HepG2 (cell line): ENCODE results near the gene HNRNPR. TPM values are rescaled to one million over a fixed set of nuclear protein-coding genes. Genes with fewer than 3 reads are reported as not detected.

Experiments
- ATAC-seq: fragments of 200-7000 bp; cut with Tn5 transposase; 3 replicates; pipeline ENCODE4 v1.9.1; 2020; ENCODE audit warnings: mild to moderate bottlenecking, moderate library complexity
- BruUV-seq: library from RNA; stranded (reverse); fragments of 400-500 nt; replicated peaks from 2 replicates; lab custom pipeline; 2021; lab: Mats Ljungman, UMichigan
- CTCF ChIA-PET: fragments of 300-600 bp; formaldehyde crosslinking; extraction: SDS; loops from one replicate; lab custom pipeline; 2021; ENCODE audit warnings: low total read pairs, inconsistent platforms, low intra/inter-chr PET ratio; lab: Yijun Ruan, JAX
- POLR2A ChIA-PET: fragments of 350-600 bp; sonication (Branson Sonifier 250); formaldehyde crosslinking; loops from one replicate; lab custom pipeline; 2020; ENCODE audit warnings: antibody characterized with exemption, inconsistent platforms; lab: Yijun Ruan, JAX
- DNase-seq: peaks from one replicate; pipeline ENCODE4 v3.0.0-alpha.2; 2015; ENCODE audit warnings: low spot score
- FAIRE-seq: peaks from 3 replicates; lab custom pipeline; 2011; peaks lifted over from hg19 to GRCh38; lab: Jason Lieb, UNC
- H2AFZ ChIP-seq: one replicate; pipeline ENCODE4 v1.6.1; 2011; ENCODE audit warnings: low read length, inconsistent platforms
- H3K27ac ChIP-seq: fragments of 300-600 bp; 3 replicates; pipeline ENCODE4 v1.8.0; 2011; ENCODE audit warnings: mixed run types, mild to moderate bottlenecking, mixed read lengths, low read length, inconsistent platforms; ENCODE audit not compliant: insufficient read depth; ENCODE audit errors: extremely low read length
- H3K27me3 ChIP-seq, 2 experiments: fragments of 200-600 bp in 1 of 2; 2 replicates in 1 of 2; 3 replicates in 1 of 2; pipeline versions ENCODE4 v1.6.0 to v1.8.0; 2011; ENCODE audit warnings: low read length in 2 of 2, mild to moderate bottlenecking in 2 of 2, moderate library complexity in 2 of 2, inconsistent platforms in 1 of 2; ENCODE audit not compliant: insufficient read depth in 2 of 2, control insufficient read depth in 1 of 2
- H3K36me3 ChIP-seq, 2 experiments: fragments of 200-600 bp in 1 of 2; replicated peaks in 1 of 2; 2 replicates in 1 of 2; 3 replicates in 1 of 2; pipeline versions ENCODE4 v1.5.1 to v1.8.0; 2011; ENCODE audit warnings: low read length in 2 of 2, inconsistent platforms in 1 of 2; ENCODE audit not compliant: insufficient read depth in 2 of 2, control insufficient read depth in 1 of 2
- H3K4me1 ChIP-seq: 2 replicates; pipeline ENCODE4 v1.5.1; 2012; ENCODE audit warnings: low read length, inconsistent platforms; ENCODE audit not compliant: insufficient read depth
- H3K4me2 ChIP-seq: 2 replicates; pipeline ENCODE4 v1.6.0; 2011; ENCODE audit warnings: low read depth, low read length, inconsistent platforms
- H3K4me3 ChIP-seq, 3 experiments: fragments of 200-600 bp in 1 of 3; sonication (generic), shearing (Covaris generic) in 1 of 3; replicated peaks in 1 of 3; 2 replicates each; pipeline ENCODE4 v1.5.1; 2011 to 2016; ENCODE audit warnings: low read length in 3 of 3, inconsistent platforms in 2 of 3, low read depth in 2 of 3, mild to moderate bottlenecking in 2 of 3, control low read depth in 1 of 3, mixed read lengths in 1 of 3; ENCODE audit not compliant: insufficient read depth in 1 of 3
- H3K79me2 ChIP-seq: one replicate; pipeline ENCODE4 v1.6.1; 2011; ENCODE audit warnings: low read length, inconsistent platforms; ENCODE audit not compliant: insufficient read depth
- H3K9ac ChIP-seq: 2 replicates; pipeline ENCODE4 v1.6.0; 2011; ENCODE audit warnings: mild to moderate bottlenecking, low read depth, low read length, inconsistent platforms; ENCODE audit not compliant: insufficient read depth
- H3K9me3 ChIP-seq: 2 replicates; pipeline ENCODE4 v1.5.1; 2012; ENCODE audit warnings: mild to moderate bottlenecking, low read length
- H4K20me1 ChIP-seq: 2 replicates; pipeline ENCODE4 v1.6.0; 2011; ENCODE audit warnings: inconsistent platforms, mild to moderate bottlenecking, low read length, moderate library complexity; ENCODE audit not compliant: insufficient read depth
- ADNP ChIP-seq: sonication (generic); formaldehyde crosslinking; IDR thresholded peaks from 2 replicates; pipeline ENCODE4 v1.4.0; 2020; ENCODE audit warnings: missing genetic modification reagents
- HNF4G ChIP-seq, 2 experiments: sonication (generic) in 1 of 2; formaldehyde crosslinking in 1 of 2; IDR thresholded peaks; 2 replicates each; pipeline versions ENCODE4 v1.4.0 to v1.6.1; 2011 to 2020; ENCODE audit warnings: borderline replicate concordance in 2 of 2, low read depth in 2 of 2, mild to moderate bottlenecking in 2 of 2, low read length in 1 of 2, missing genetic modification reagents in 1 of 2, moderate library complexity in 1 of 2
- IRF2 ChIP-seq: IDR thresholded peaks from 2 replicates; pipeline ENCODE4 v1.6.1; 2018; ENCODE audit warnings: missing genetic modification reagents, missing compliant biosample characterization
- MEIS2 ChIP-seq: sonication (generic); formaldehyde crosslinking; IDR thresholded peaks from 2 replicates; pipeline ENCODE4 v1.9.0; 2021; ENCODE audit warnings: mild to moderate bottlenecking, missing genetic modification reagents
- NR3C1 ChIP-seq: sonication (generic); formaldehyde crosslinking; IDR thresholded peaks from 2 replicates; pipeline ENCODE4 v1.4.0; 2020; ENCODE audit warnings: missing genetic modification reagents
- SYNCRIP ChIP-seq: fragments of 200-400 bp; formaldehyde crosslinking; IDR thresholded peaks from 2 replicates; pipeline ENCODE4 v1.6.1; 2018; ENCODE audit warnings: mild to moderate bottlenecking, low read depth, low read length; ENCODE audit not compliant: insufficient read depth
- ZNF780A ChIP-seq: sonication (generic); formaldehyde crosslinking; IDR thresholded peaks from 2 replicates; pipeline ENCODE4 v1.8.0; 2022; ENCODE audit warnings: mild to moderate bottlenecking, missing genetic modification reagents, moderate library complexity
- WGBS: methylation state at CpG from one replicate; pipeline ENCODE4 v1.1.6; 2017; ENCODE audit warnings: low lambda C conversion rate; 5-methylcytosine and 5-hydroxymethylcytosine counted together
- in situ Hi-C: cut with HindIII; loops from 2 replicates; pipeline ENCODE4 v1.10.0; 2017; ENCODE audit warnings: low pct_unique_long_range_greater_than_20kb; ENCODE audit not compliant: extremely low pct_ligation_motif_present
- intact Hi-C: fragments of 100-400 bp; cut with micrococcal nuclease; formaldehyde crosslinking; loops from one replicate; pipeline ENCODE4 v1.10.0; 2022; ENCODE audit not compliant: unreplicated experiment
- polyA plus RNA-seq, 8 experiments: library from polyadenylated mRNA; depleted of rRNA in 3 of 8; stranded (reverse) in 7 of 8; unstranded in 1 of 8; fragments of >200 nt; fragmentation: Illumina TruSeq in 4 of 8; extraction: Trizol in 4 of 8; gene quantifications; 2 replicates each; pipeline versions ENCODE4 v1.2.1 to v1.2.3, GENCODE V29; 2011 to 2016; ENCODE audit warnings: low read depth in 4 of 8, missing spikeins in 1 of 8, mixed read lengths in 1 of 8; ENCODE audit not compliant: insufficient read depth in 1 of 8
- total RNA-seq, 5 experiments: library from RNA; depleted of rRNA; stranded (reverse); fragments of >200 nt; fragmentation: Illumina TruSeq; extraction: Trizol; gene quantifications; 2 replicates each; pipeline ENCODE4 v1.2.3, GENCODE V29; 2016; ENCODE audit warnings: low read depth in 1 of 5
- TF ChIP-seq, protein P1 (sequence below): sonication (generic); formaldehyde crosslinking; IDR thresholded peaks from 2 replicates; pipeline ENCODE4 v1.9.0; 2021; ENCODE audit warnings: missing genetic modification reagents, borderline replicate concordance
- TF ChIP-seq, protein P2 (sequence below): sonication (generic); formaldehyde crosslinking; IDR thresholded peaks from 2 replicates; pipeline ENCODE4 v1.5.0; 2020; ENCODE audit warnings: mild to moderate bottlenecking, missing genetic modification reagents, borderline replicate concordance

Gene HNRNPR
- total and polyA plus RNA-seq, 2 of the 13 experiments (the other 11 are each of a cell fraction or from before 2014, with no cell fraction given) = 133 to 216 TPM

DNA sequence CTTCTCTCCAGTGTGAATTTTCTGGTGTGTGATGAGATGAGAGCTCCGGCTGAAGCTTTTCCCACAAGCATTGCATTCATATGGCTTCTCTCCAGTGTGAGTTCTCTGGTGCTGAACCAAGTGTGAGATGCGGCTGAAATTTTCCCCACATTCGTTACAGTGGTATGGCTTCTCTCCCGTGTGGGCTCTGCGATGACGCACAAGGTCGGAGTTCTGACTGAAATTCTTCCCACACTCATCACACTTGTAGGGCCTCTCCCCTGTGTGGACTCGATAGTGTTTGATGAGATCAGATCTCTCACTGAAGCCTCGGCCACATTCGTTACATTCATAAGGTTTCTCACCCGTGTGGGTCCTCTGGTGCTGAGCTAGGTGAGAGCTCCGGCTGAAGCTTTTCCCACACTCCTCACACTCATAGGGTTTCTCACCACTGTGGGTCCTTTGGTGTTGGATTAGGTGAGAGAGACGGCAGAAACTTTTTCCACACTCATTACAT lies 18.2 kb upstream of the HNRNPR start:
- Histone ChIP-seq H3K36me3 (peaks cover 20 to 25% of the 10 kb centered on the region in 2 experiments), H4K20me1 (no peaks in the 10 kb centered on the region), H3K4me2 (no peak overlapping the region), H3K9me3 (no peaks in the 10 kb centered on the region), H3K27me3 (no peaks in the 10 kb centered on the region), H3K9ac (no peak overlapping the region), H3K79me2 (peaks cover 8% of the 10 kb centered on the region), H3K4me1 (peaks cover 16% of the 10 kb centered on the region), H3K27ac (no peak overlapping the region), H3K4me3 (no peak overlapping the region), H2AFZ (no peak overlapping the region)
- WGBS = 97% methylated on average over 13 of the region's 13 CpGs
- intact Hi-C loops (loop anchor here (10.0 kb wide), 2 partner anchors 173 to 1023 kb away; partner anchors contain the start of gene E2F2), in situ Hi-C loops (no loop called here)
- BruUV-seq = no TSS peak
- ChIA-PET POLR2A (no interaction called here), CTCF (no interaction called here)
- FAIRE-seq (no peak), ATAC-seq (no peak), DNase-seq (no peak)
- TF ChIP-seq ZNF780A (CRISPR knock-in tag) (no peak), ADNP (CRISPR knock-in tag) (no peak), IRF2 (no peak), MEIS2 (CRISPR knock-in tag) (no peak), SYNCRIP (no peak), HNF4G (IDR thresholded peaks at IDR 0.05; ENCODE audit: borderline replicate concordance, low read depth, low read length) (no peak), HNF4G (CRISPR knock-in tag; IDR thresholded peaks at IDR 0.05; ENCODE audit: borderline replicate concordance, low read depth) (no peak), NR3C1 (no peak)
- TF ChIP-seq, protein P1, sequence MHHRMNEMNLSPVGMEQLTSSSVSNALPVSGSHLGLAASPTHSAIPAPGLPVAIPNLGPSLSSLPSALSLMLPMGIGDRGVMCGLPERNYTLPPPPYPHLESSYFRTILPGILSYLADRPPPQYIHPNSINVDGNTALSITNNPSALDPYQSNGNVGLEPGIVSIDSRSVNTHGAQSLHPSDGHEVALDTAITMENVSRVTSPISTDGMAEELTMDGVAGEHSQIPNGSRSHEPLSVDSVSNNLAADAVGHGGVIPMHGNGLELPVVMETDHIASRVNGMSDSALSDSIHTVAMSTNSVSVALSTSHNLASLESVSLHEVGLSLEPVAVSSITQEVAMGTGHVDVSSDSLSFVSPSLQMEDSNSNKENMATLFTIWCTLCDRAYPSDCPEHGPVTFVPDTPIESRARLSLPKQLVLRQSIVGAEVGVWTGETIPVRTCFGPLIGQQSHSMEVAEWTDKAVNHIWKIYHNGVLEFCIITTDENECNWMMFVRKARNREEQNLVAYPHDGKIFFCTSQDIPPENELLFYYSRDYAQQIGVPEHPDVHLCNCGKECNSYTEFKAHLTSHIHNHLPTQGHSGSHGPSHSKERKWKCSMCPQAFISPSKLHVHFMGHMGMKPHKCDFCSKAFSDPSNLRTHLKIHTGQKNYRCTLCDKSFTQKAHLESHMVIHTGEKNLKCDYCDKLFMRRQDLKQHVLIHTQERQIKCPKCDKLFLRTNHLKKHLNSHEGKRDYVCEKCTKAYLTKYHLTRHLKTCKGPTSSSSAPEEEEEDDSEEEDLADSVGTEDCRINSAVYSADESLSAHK (CRISPR knock-in tag) = no peak
- TF ChIP-seq, protein P2, sequence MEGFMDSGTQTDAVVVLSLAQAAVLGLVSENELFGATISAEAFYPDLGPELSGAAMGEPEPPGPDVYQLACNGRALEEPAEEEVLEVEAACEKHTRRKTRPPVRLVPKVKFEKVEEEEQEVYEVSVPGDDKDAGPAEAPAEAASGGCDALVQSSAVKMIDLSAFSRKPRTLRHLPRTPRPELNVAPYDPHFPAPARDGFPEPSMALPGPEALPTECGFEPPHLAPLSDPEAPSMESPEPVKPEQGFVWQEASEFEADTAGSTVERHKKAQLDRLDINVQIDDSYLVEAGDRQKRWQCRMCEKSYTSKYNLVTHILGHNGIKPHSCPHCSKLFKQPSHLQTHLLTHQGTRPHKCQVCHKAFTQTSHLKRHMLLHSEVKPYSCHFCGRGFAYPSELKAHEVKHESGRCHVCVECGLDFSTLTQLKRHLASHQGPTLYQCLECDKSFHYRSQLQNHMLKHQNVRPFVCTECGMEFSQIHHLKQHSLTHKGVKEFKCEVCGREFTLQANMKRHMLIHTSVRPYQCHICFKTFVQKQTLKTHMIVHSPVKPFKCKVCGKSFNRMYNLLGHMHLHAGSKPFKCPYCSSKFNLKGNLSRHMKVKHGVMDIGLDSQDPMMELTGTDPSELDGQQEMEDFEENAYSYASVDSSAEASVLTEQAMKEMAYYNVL (CRISPR knock-in tag) = no peak
